HEK293 (cell line): ENCODE data around the gene ISL1.
A peak's percentile ranks its signal among the peaks of the same experiment; 100 is the strongest.

Experiments
- CTCF ChIA-PET: fragments of 350-600 bp; formaldehyde crosslinking; extraction: SDS; loops from one replicate; lab custom pipeline; 2021; ENCODE audit warnings: antibody characterized with exemption; lab: Yijun Ruan, JAX
- POLR2A ChIA-PET: fragments of 300-600 bp; formaldehyde crosslinking; extraction: SDS; loops from one replicate; lab custom pipeline; 2020; ENCODE audit warnings: antibody characterized with exemption, inconsistent platforms; lab: Yijun Ruan, JAX
- H3K27ac ChIP-seq: fragments of 200-500 bp; sonication (Bioruptor generic); 2 replicates; pipeline ENCODE4 v1.5.1; 2014; ENCODE audit warnings: low read depth, low read length, control low read depth, inconsistent platforms; ENCODE audit errors: extremely low read depth
- H3K36me3 ChIP-seq, 2 experiments: fragments of 200-500 bp in 1 of 2; sonication (Bioruptor generic) in 1 of 2; 1 replicate in 1 of 2; 2 replicates in 1 of 2; pipeline ENCODE4 v1.5.1; 2014 to 2017; ENCODE audit warnings: inconsistent platforms in 2 of 2, low read length in 2 of 2; ENCODE audit not compliant: control insufficient read depth in 2 of 2, insufficient read depth in 1 of 2
- H3K4me1 ChIP-seq: fragments of 200-500 bp; sonication (Bioruptor generic); 2 replicates; pipeline ENCODE4 v1.5.1; 2014; ENCODE audit warnings: mild to moderate bottlenecking, low read length, inconsistent platforms; ENCODE audit not compliant: control insufficient read depth, insufficient read depth
- H3K4me3 ChIP-seq: 2 replicates; pipeline ENCODE4 v1.5.1; 2011; ENCODE audit warnings: low read depth, mild to moderate bottlenecking, control low read depth, low read length, moderate library complexity
- H3K9me3 ChIP-seq: fragments of 200-500 bp; sonication (Bioruptor generic); 2 replicates; pipeline ENCODE4 v1.5.1; 2014; ENCODE audit warnings: low read depth, low read length, inconsistent platforms; ENCODE audit not compliant: control insufficient read depth, insufficient read depth
- GLIS2 ChIP-seq: fragments of 450-650 bp; formaldehyde crosslinking; IDR thresholded peaks from 2 replicates; pipeline ENCODE4 v1.5.1; 2016; ENCODE audit warnings: missing biosample characterization, missing genetic modification characterization
- KLF17 ChIP-seq: fragments of 450-650 bp; formaldehyde crosslinking; IDR thresholded peaks from 2 replicates; pipeline ENCODE4 v1.5.1; 2016; ENCODE audit warnings: missing biosample characterization, missing genetic modification characterization
- MZF1 ChIP-seq: fragments of 450-650 bp; formaldehyde crosslinking; IDR thresholded peaks from 2 replicates; pipeline ENCODE4 v1.5.1; 2017; ENCODE audit warnings: missing biosample characterization, missing genetic modification characterization, borderline replicate concordance
- SCRT2 ChIP-seq: fragments of 450-650 bp; formaldehyde crosslinking; IDR thresholded peaks from 2 replicates; pipeline ENCODE4 v1.5.1; 2016; ENCODE audit warnings: missing biosample characterization, missing genetic modification characterization
- YY2 ChIP-seq: fragments of 450-650 bp; formaldehyde crosslinking; IDR thresholded peaks from 2 replicates; pipeline ENCODE4 v1.5.1; 2016; ENCODE audit warnings: missing biosample characterization, missing genetic modification characterization
- ZBTB11 ChIP-seq: fragments of 450-650 bp; formaldehyde crosslinking; conservative IDR thresholded peaks from 2 replicates; pipeline ENCODE4 v1.5.1; 2016; ENCODE audit warnings: low read depth, missing biosample characterization, missing genetic modification characterization
- ZBTB20 ChIP-seq: fragments of 450-650 bp; formaldehyde crosslinking; IDR thresholded peaks from 2 replicates; pipeline ENCODE4 v1.5.1; 2016; ENCODE audit warnings: missing biosample characterization, missing genetic modification characterization
- ZBTB48 ChIP-seq: fragments of 450-650 bp; formaldehyde crosslinking; IDR thresholded peaks from 2 replicates; pipeline ENCODE4 v1.5.1; 2016; ENCODE audit warnings: missing biosample characterization, missing genetic modification characterization
- ZEB2 ChIP-seq: fragments of 450-650 bp; formaldehyde crosslinking; IDR thresholded peaks from 2 replicates; pipeline ENCODE4 v1.5.1; 2016; ENCODE audit warnings: missing biosample characterization, missing genetic modification characterization
- ZIC2 ChIP-seq: fragments of 450-650 bp; formaldehyde crosslinking; IDR thresholded peaks from 2 replicates; pipeline ENCODE4 v1.5.1; 2016; ENCODE audit warnings: missing biosample characterization, missing genetic modification characterization
- ZNF157 ChIP-seq: fragments of 450-650 bp; formaldehyde crosslinking; IDR thresholded peaks from 2 replicates; pipeline ENCODE4 v1.5.1; 2016; ENCODE audit warnings: missing biosample characterization, missing genetic modification characterization
- ZNF16 ChIP-seq: fragments of 450-650 bp; formaldehyde crosslinking; IDR thresholded peaks from 2 replicates; pipeline ENCODE4 v1.5.1; 2016; ENCODE audit warnings: low read depth, missing biosample characterization, missing genetic modification characterization
- ZNF174 ChIP-seq: fragments of 450-650 bp; formaldehyde crosslinking; IDR thresholded peaks from 2 replicates; pipeline ENCODE4 v1.5.0; 2017; ENCODE audit warnings: missing biosample characterization, mild to moderate bottlenecking, missing genetic modification characterization
- ZNF221 ChIP-seq: fragments of 450-650 bp; formaldehyde crosslinking; IDR thresholded peaks from 2 replicates; pipeline ENCODE4 v1.5.1; 2017; ENCODE audit warnings: missing biosample characterization, missing genetic modification characterization, borderline replicate concordance
- ZNF280D ChIP-seq: fragments of 450-650 bp; formaldehyde crosslinking; IDR thresholded peaks from 2 replicates; pipeline ENCODE4 v1.5.1; 2016; ENCODE audit warnings: missing biosample characterization, missing genetic modification characterization
- ZNF292 ChIP-seq: fragments of 450-650 bp; formaldehyde crosslinking; IDR thresholded peaks from 2 replicates; pipeline ENCODE4 v1.5.1; 2016; ENCODE audit warnings: low read depth, missing biosample characterization, missing genetic modification characterization, borderline replicate concordance
- ZNF391 ChIP-seq: fragments of 450-650 bp; formaldehyde crosslinking; IDR thresholded peaks from 2 replicates; pipeline ENCODE4 v1.5.1; 2016; ENCODE audit warnings: low read depth, missing biosample characterization, missing genetic modification characterization, borderline replicate concordance
- ZNF785 ChIP-seq: fragments of 450-650 bp; formaldehyde crosslinking; IDR thresholded peaks from 2 replicates; pipeline ENCODE4 v1.5.1; 2016; ENCODE audit warnings: missing biosample characterization, missing genetic modification characterization
- TF ChIP-seq, protein P1 (sequence below): fragments of 450-650 bp; formaldehyde crosslinking; IDR thresholded peaks from 2 replicates; pipeline ENCODE4 v1.5.0; 2017; ENCODE audit warnings: missing biosample characterization, missing genetic modification characterization, borderline replicate concordance
- TF ChIP-seq, protein P2 (sequence below): fragments of 450-650 bp; formaldehyde crosslinking; IDR thresholded peaks from 2 replicates; pipeline ENCODE4 v1.5.1; 2017; ENCODE audit warnings: missing biosample characterization, missing genetic modification characterization

The ISL1 gene

DNA sequence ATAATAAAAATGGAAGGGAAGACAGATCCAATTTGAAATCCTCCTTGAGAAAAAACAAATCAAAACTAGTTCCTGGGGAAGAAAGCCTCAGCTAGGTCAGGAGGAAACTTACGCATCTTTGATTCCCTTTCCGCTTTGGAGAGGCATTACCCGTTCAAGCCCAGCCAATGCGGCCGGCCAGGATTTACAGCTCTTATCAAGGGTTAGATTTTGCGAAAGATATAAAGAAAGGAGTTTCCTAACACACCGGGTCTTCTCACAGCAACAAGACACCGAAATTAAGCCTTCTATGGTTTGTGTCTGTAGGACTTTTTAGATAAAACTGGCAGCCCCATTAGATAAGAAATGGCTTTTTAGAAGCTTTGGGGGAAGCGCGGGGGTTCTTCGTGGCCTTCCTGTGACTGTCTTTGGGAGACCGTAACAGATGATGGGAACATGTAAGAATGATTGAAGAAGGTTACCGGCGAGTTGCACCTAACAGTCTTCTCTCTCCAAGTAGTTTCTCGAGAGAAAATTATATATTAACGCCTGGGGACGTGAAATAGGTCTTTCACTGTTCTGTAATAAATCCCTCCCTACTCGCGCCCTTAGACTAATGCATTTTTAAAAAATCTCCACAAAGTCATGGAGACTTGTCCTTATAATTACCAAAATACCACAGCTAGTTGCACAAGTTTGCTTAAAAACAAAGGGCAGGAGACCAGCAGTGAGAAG, 1.3 kb upstream of the ISL1 start:
- ChIA-PET CTCF (interaction anchor here (0.6 to 4.7 kb wide), 6 partner anchors 10 to 601 kb away, joined by 3 to 19 read pairs (median 4); no protein-coding TSS in a partner anchor), POLR2A (interaction anchor here (1.4 to 2.4 kb wide), 5 partner anchors 9 to 414 kb away, joined by 3 to 17 read pairs (median 9); no protein-coding TSS in a partner anchor)
- peaks cover 14% of the 10 kb centered on the region for H3K4me1 ChIP-seq
- TF ChIP-seq ZNF157: no peak
- TF ChIP-seq ZNF280D (tag by site-specific recombination): no peak
- TF ChIP-seq ZNF221 (tag by site-specific recombination): no peak
- TF ChIP-seq MZF1 (tag by site-specific recombination): no peak
- no peak for TF ChIP-seq ZNF785 (tag by site-specific recombination)
- no peak overlapping the region; the same call in 1 of the 2 replicates for H3K4me3 ChIP-seq
- H3K9me3 ChIP-seq: no peaks in the 10 kb centered on the region
- no peaks in the 10 kb centered on the region for H3K36me3 ChIP-seq
- no peak overlapping the region; the same call in 1 of the 2 replicates for H3K27ac ChIP-seq

DNA sequence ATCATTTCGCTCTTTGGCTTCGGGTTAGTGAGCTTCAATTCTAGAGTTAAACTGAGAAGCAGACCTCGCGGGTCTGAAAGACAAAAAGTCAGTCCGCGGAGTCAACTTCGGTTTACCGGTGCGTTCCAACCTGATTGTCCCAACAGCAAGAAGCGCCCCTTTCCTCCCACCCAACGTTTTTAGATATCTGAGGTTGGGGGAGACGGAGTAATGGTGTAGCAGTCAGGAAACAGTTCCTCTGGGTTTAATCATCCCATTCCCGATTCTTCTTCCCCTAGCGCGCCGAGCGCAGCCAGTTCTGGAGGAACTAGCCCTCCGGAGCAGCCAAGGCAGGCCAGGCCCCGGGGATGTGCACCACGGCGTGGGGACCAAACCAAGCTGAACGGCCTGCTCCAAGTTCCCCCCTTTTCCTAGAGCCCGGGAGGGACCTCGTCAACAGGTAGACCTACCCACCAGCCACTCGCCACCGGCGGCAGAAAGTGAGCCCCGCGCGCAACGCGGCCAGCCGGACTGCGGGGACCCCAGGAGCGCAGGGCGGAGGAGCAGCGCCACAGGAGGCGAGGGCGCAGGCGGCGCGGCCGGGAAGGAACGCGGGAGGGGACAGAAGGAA, 622 bp upstream of the ISL1 start:
- no peaks in the 10 kb centered on the region for H3K9me3 ChIP-seq
- CTCF ChIA-PET: interaction anchor here (0.6 to 4.7 kb wide), 4 partner anchors 13 to 419 kb away, joined by 3 to 19 read pairs (median 6); no protein-coding TSS in a partner anchor
- TF ChIP-seq, protein P1, sequence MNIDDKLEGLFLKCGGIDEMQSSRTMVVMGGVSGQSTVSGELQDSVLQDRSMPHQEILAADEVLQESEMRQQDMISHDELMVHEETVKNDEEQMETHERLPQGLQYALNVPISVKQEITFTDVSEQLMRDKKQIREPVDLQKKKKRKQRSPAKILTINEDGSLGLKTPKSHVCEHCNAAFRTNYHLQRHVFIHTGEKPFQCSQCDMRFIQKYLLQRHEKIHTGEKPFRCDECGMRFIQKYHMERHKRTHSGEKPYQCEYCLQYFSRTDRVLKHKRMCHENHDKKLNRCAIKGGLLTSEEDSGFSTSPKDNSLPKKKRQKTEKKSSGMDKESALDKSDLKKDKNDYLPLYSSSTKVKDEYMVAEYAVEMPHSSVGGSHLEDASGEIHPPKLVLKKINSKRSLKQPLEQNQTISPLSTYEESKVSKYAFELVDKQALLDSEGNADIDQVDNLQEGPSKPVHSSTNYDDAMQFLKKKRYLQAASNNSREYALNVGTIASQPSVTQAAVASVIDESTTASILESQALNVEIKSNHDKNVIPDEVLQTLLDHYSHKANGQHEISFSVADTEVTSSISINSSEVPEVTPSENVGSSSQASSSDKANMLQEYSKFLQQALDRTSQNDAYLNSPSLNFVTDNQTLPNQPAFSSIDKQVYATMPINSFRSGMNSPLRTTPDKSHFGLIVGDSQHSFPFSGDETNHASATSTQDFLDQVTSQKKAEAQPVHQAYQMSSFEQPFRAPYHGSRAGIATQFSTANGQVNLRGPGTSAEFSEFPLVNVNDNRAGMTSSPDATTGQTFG (tag by site-specific recombination): no peak
- TF ChIP-seq ZNF292 (tag by site-specific recombination) (no peak), GLIS2 (peak; percentile 47; the same call in 1 of the 2 replicates), SCRT2 (peak; percentile 85), ZBTB11 (no peak), YY2 (tag by site-specific recombination) (no peak), ZBTB20 (tag by site-specific recombination) (peak; percentile 23; the same call in 1 of the 2 replicates), ZNF174 (tag by site-specific recombination) (no peak), ZEB2 (tag by site-specific recombination) (no peak), ZNF16 (tag by site-specific recombination) (no peak), ZBTB48 (peak; percentile 79; the same call in 1 of the 2 replicates), KLF17 (no peak), ZNF391 (tag by site-specific recombination) (no peak), ZIC2 (tag by site-specific recombination) (peak; percentile 59; the same call in 1 of the 2 replicates)
- TF ChIP-seq, protein P2, sequence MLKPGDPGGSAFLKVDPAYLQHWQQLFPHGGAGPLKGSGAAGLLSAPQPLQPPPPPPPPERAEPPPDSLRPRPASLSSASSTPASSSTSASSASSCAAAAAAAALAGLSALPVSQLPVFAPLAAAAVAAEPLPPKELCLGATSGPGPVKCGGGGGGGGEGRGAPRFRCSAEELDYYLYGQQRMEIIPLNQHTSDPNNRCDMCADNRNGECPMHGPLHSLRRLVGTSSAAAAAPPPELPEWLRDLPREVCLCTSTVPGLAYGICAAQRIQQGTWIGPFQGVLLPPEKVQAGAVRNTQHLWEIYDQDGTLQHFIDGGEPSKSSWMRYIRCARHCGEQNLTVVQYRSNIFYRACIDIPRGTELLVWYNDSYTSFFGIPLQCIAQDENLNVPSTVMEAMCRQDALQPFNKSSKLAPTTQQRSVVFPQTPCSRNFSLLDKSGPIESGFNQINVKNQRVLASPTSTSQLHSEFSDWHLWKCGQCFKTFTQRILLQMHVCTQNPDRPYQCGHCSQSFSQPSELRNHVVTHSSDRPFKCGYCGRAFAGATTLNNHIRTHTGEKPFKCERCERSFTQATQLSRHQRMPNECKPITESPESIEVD (tag by site-specific recombination): no peak

More for the DNA sequence above, 622 bp upstream of the ISL1 start:
- Histone ChIP-seq H3K4me1 (peaks cover 14% of the 10 kb centered on the region), H3K4me3 (peak overlapping the region; percentile 74), H3K27ac (peak overlapping the region; percentile 89), H3K36me3 (peaks cover 0 to 3% of the 10 kb centered on the region in 2 experiments; a peak in 1 of 3 replicates)
- POLR2A ChIA-PET: interaction anchor here (0.8 to 2.4 kb wide), 16 partner anchors 8 to 1419 kb away, joined by 3 to 17 read pairs (median 4); no protein-coding TSS in a partner anchor
